H9 (cell line): ENCODE measurements around the gene IQCN. TPM values are rescaled to one million over a fixed set of nuclear protein-coding genes. Genes with fewer than 3 reads are reported as not detected.

Experiments used
- DNase-seq: peaks from one replicate; pipeline ENCODE4 v3.0.0-alpha.2; 2017
- H2AFZ ChIP-seq: one replicate; pipeline ENCODE4 v1.6.1; 2013; ENCODE audit warnings: mild to moderate bottlenecking, low read length, control low read depth, moderate library complexity
- H2AK5ac ChIP-seq: 2 replicates; pipeline ENCODE4 v1.6.1; 2013; ENCODE audit warnings: low read length, control low read depth, mixed read lengths; ENCODE audit not compliant: insufficient read length
- H2BK120ac ChIP-seq: one replicate; pipeline ENCODE4 v1.6.1; 2013; ENCODE audit warnings: low read depth, mild to moderate bottlenecking, low read length, control low read depth, inconsistent platforms; ENCODE audit not compliant: poor library complexity, severe bottlenecking
- H2BK12ac ChIP-seq: 2 replicates; pipeline ENCODE4 v1.6.1; 2013; ENCODE audit warnings: low read length, control low read depth, mixed read lengths, low read depth; ENCODE audit not compliant: insufficient read length
- H2BK15ac ChIP-seq: 2 replicates; pipeline ENCODE4 v1.6.1; 2013; ENCODE audit warnings: low read depth, low read length, control low read depth
- H2BK20ac ChIP-seq: one replicate; pipeline ENCODE4 v1.6.1; 2013; ENCODE audit warnings: low read depth, mild to moderate bottlenecking, low read length, control low read depth, inconsistent platforms; ENCODE audit not compliant: poor library complexity, severe bottlenecking
- H2BK5ac ChIP-seq: 2 replicates; pipeline ENCODE4 v1.6.1; 2013; ENCODE audit warnings: low read length, control low read depth, mixed read lengths; ENCODE audit not compliant: insufficient read length
- H3K14ac ChIP-seq: 2 replicates; pipeline ENCODE4 v1.6.1; 2013; ENCODE audit warnings: low read length, control low read depth; ENCODE audit not compliant: insufficient read depth
- H3K18ac ChIP-seq: 2 replicates; pipeline ENCODE4 v1.6.1; 2013; ENCODE audit warnings: low read depth, mild to moderate bottlenecking, mixed read lengths, low read length, control low read depth; ENCODE audit not compliant: insufficient read length
- H3K23ac ChIP-seq: 2 replicates; pipeline ENCODE4 v1.6.1; 2013; ENCODE audit warnings: low read length, control low read depth, mixed read lengths, low read depth; ENCODE audit not compliant: insufficient read length
- H3K23me2 ChIP-seq: 2 replicates; pipeline ENCODE4 v1.6.1; 2013; ENCODE audit warnings: low read depth, mild to moderate bottlenecking, mixed read lengths, low read length, control low read depth; ENCODE audit not compliant: insufficient read length, poor library complexity, severe bottlenecking
- H3K27ac ChIP-seq: 2 replicates; pipeline ENCODE4 v1.5.1; 2013; ENCODE audit warnings: low read length, control low read depth, mixed read lengths, low read depth; ENCODE audit not compliant: insufficient read length
- H3K27me3 ChIP-seq: 2 replicates; pipeline ENCODE4 v1.6.1; 2013; ENCODE audit warnings: low read length, control low read depth, inconsistent platforms; ENCODE audit not compliant: insufficient read depth
- H3K4ac ChIP-seq: 2 replicates; pipeline ENCODE4 v1.6.1; 2013; ENCODE audit warnings: low read depth, mild to moderate bottlenecking, control low read depth, inconsistent platforms, low read length, moderate library complexity
- H3K4me1 ChIP-seq: 2 replicates; pipeline ENCODE4 v1.6.1; 2013; ENCODE audit warnings: low read length, control low read depth, inconsistent platforms; ENCODE audit not compliant: insufficient read depth
- H3K4me2 ChIP-seq: 2 replicates; pipeline ENCODE4 v1.6.1; 2013; ENCODE audit warnings: low read length, control low read depth, mixed read lengths; ENCODE audit not compliant: insufficient read length, insufficient read depth
- H3K56ac ChIP-seq: 2 replicates; pipeline ENCODE4 v1.6.1; 2013; ENCODE audit warnings: low read depth, mild to moderate bottlenecking, mixed read lengths, low read length, control low read depth; ENCODE audit not compliant: insufficient read length
- H3K79me1 ChIP-seq: 2 replicates; pipeline ENCODE4 v1.6.1; 2013; ENCODE audit warnings: low read depth, mild to moderate bottlenecking, moderate library complexity, low read length, control low read depth, inconsistent platforms; ENCODE audit not compliant: insufficient read depth, poor library complexity, severe bottlenecking
- H3K79me2 ChIP-seq: 2 replicates; pipeline ENCODE4 v1.6.1; 2013; ENCODE audit warnings: low read length, control low read depth, inconsistent platforms; ENCODE audit not compliant: insufficient read depth
- H3K9ac ChIP-seq: 2 replicates; pipeline ENCODE4 v1.6.1; 2013; ENCODE audit warnings: low read length, control low read depth, mixed read lengths; ENCODE audit not compliant: insufficient read length; ENCODE audit errors: extremely low read depth
- H3K9me3 ChIP-seq: one replicate; pipeline ENCODE4 v1.6.1; 2013; ENCODE audit warnings: low read depth, low read length, inconsistent platforms; ENCODE audit not compliant: control insufficient read depth
- H3T11ph ChIP-seq: one replicate; pipeline ENCODE4 v1.6.1; 2013; ENCODE audit warnings: mild to moderate bottlenecking, low read length, control low read depth, inconsistent platforms
- H4K20me1 ChIP-seq: one replicate; pipeline ENCODE4 v1.6.1; 2013; ENCODE audit not compliant: control insufficient read depth, insufficient read length, insufficient read depth
- H4K5ac ChIP-seq: 2 replicates; pipeline ENCODE4 v1.6.1; 2013; ENCODE audit warnings: low read depth, mild to moderate bottlenecking, mixed read lengths, low read length, control low read depth; ENCODE audit not compliant: insufficient read length
- H4K8ac ChIP-seq: replicated peaks from 2 replicates; pipeline ENCODE4 v1.6.1; 2013; ENCODE audit warnings: low read length, control low read depth, mixed read lengths, low read depth; ENCODE audit not compliant: insufficient read length
- H4K91ac ChIP-seq: 2 replicates; pipeline ENCODE4 v1.6.1; 2013; ENCODE audit warnings: low read depth, mild to moderate bottlenecking, moderate library complexity, mixed read lengths, low read length, control low read depth; ENCODE audit not compliant: insufficient read length
- H3K27ac Mint-ChIP-seq, 3 experiments: 2 replicates in 2 of 3; 3 replicates in 1 of 3; pipeline ENCODE4 v1.8.0; 2020 to 2021; ENCODE audit warnings: mixed read lengths in 3 of 3, mild to moderate bottlenecking in 1 of 3, moderate library complexity in 1 of 3
- H3K27me3 Mint-ChIP-seq: 2 replicates; pipeline ENCODE4 v1.8.0; 2021; ENCODE audit warnings: low read depth, mild to moderate bottlenecking, moderate library complexity, mixed read lengths
- H3K36me3 Mint-ChIP-seq, 3 experiments: 2 replicates in 2 of 3; 3 replicates in 1 of 3; pipeline ENCODE4 v1.8.0; 2020 to 2021; ENCODE audit warnings: low read depth in 3 of 3, mixed read lengths in 3 of 3; ENCODE audit not compliant: insufficient read depth in 1 of 3
- H3K4me1 Mint-ChIP-seq, 2 experiments: 2 replicates each; pipeline ENCODE4 v1.8.0; 2020; ENCODE audit warnings: mixed read lengths in 2 of 2
- H3K4me3 Mint-ChIP-seq, 2 experiments: 2 replicates in 1 of 2; 3 replicates in 1 of 2; pipeline ENCODE4 v1.8.0; 2020 to 2021; ENCODE audit warnings: mild to moderate bottlenecking in 2 of 2, mixed read lengths in 2 of 2, moderate library complexity in 1 of 2
- H3K9me3 Mint-ChIP-seq, 2 experiments: 2 replicates in 1 of 2; 3 replicates in 1 of 2; pipeline ENCODE4 v1.8.0; 2020; ENCODE audit warnings: mild to moderate bottlenecking in 2 of 2, mixed read lengths in 2 of 2, moderate library complexity in 1 of 2
- WGBS: extraction: QIAGEN DNeasy Blood & Tissue Kit; methylation state at CpG from one replicate; pipeline ENCODE4 v1.1.7; 2013; ENCODE audit warnings: missing lambda C conversion rate, low lambda C conversion rate, mixed read lengths; ENCODE audit not compliant: insufficient read length; ENCODE audit errors: extremely low coverage; 5-methylcytosine and 5-hydroxymethylcytosine counted together
- total RNA-seq: library from RNA; stranded (reverse); gene quantifications from 2 replicates; pipeline ENCODE4 v1.2.1, GENCODE V29; 2021
- TF ChIP-seq, protein P1 (sequence below): fragments of 200-600 bp; sonication (generic); conservative IDR thresholded peaks from 3 replicates; pipeline ENCODE4 v1.8.0; 2021; ENCODE audit warnings: antibody characterized with exemption, mild to moderate bottlenecking

IQCN gene
- total RNA-seq, 1 experiment from 2014 or later = 0.39 TPM

DNA sequence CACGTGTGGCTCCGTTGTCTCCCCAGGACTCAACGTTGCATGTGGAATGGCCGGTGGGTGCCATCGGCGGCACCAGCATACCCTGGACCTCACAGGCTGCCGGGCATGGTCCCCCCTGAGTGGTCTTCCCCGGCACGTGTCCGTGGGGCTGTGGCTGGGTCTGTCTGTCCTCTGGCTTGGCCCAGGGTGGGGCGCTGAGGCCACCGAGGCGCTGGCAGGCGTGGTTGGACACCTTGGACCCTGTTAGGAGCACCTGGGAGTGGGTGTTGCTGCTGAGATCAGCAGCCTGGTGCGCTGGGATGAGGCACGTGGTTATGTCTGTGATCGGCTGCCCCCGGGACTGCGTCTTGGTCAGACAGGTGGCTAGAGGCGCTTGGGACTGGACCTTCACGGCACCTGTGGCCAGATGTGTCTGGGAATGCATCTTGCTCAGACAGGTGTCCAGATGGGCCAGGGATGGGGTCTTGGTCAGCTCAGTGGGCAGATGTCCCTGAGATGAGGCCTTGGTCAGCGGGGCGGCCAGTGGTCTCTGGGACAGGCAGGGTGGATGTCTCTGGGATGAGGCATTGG is 9.2 kb downstream of the IQCN start:
- no peak overlapping the region for H3K56ac ChIP-seq
- no peaks in the 10 kb centered on the region for H3K4me1 ChIP-seq
- H3K9ac ChIP-seq = no peak overlapping the region
- no peak overlapping the region for H2AFZ ChIP-seq
- no peaks in the 10 kb centered on the region for H3K9me3 ChIP-seq
- H3K9me3 Mint-ChIP-seq = no peaks in the 10 kb centered on the region; a peak in 2 of 5 replicates
- H3K14ac ChIP-seq = no peak overlapping the region
- H2BK15ac ChIP-seq = no peak overlapping the region
- no peak overlapping the region for H3K27ac Mint-ChIP-seq
- TF ChIP-seq, protein P1, sequence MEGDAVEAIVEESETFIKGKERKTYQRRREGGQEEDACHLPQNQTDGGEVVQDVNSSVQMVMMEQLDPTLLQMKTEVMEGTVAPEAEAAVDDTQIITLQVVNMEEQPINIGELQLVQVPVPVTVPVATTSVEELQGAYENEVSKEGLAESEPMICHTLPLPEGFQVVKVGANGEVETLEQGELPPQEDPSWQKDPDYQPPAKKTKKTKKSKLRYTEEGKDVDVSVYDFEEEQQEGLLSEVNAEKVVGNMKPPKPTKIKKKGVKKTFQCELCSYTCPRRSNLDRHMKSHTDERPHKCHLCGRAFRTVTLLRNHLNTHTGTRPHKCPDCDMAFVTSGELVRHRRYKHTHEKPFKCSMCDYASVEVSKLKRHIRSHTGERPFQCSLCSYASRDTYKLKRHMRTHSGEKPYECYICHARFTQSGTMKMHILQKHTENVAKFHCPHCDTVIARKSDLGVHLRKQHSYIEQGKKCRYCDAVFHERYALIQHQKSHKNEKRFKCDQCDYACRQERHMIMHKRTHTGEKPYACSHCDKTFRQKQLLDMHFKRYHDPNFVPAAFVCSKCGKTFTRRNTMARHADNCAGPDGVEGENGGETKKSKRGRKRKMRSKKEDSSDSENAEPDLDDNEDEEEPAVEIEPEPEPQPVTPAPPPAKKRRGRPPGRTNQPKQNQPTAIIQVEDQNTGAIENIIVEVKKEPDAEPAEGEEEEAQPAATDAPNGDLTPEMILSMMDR = no peak
- H3K27me3 Mint-ChIP-seq = peaks cover 11% of the 10 kb centered on the region
- no peak overlapping the region for H3K23ac ChIP-seq
- no peaks in the 10 kb centered on the region for H3K27me3 ChIP-seq
- H2BK12ac ChIP-seq = no peak overlapping the region
- H3K4ac ChIP-seq = no peak overlapping the region
- no peaks in the 10 kb centered on the region for H3K79me2 ChIP-seq
- peak overlapping the region in 1 of 2 experiments; percentile 51; a peak in 1 of 5 replicates for H3K4me3 Mint-ChIP-seq
- peaks cover 2 to 20% (median 5%) of the 10 kb centered on the region in 3 experiments; a peak in 4 of 7 replicates for H3K36me3 Mint-ChIP-seq
- WGBS = no CpG with 5 or more reads among the region's 23 CpGs
- no peak overlapping the region for H2AK5ac ChIP-seq
- no peak overlapping the region for H3K27ac ChIP-seq
- no peak overlapping the region for H2BK20ac ChIP-seq
- no peak overlapping the region for H2BK120ac ChIP-seq
- no peak overlapping the region for H4K5ac ChIP-seq
- no peak overlapping the region for H3T11ph ChIP-seq
- H4K20me1 ChIP-seq = no peaks in the 10 kb centered on the region
- no peak overlapping the region for H3K4me2 ChIP-seq
- H3K23me2 ChIP-seq = no peaks in the 10 kb centered on the region
- no peak overlapping the region for H4K91ac ChIP-seq
- H3K79me1 ChIP-seq = no peaks in the 10 kb centered on the region
- no peak overlapping the region for H3K18ac ChIP-seq
- no peak for DNase-seq
- no peak overlapping the region for H4K8ac ChIP-seq
- no peaks in the 10 kb centered on the region for H3K4me1 Mint-ChIP-seq
- H2BK5ac ChIP-seq = no peak overlapping the region
